ENCODE results near the gene SERAC1. TPM values are rescaled to one million over a fixed set of nuclear protein-coding genes. Genes with fewer than 3 reads are reported as not detected.

SERAC1 gene
- total and polyA plus RNA-seq, 2 donors (not counting 3 experiments of a cell fraction or from before 2014, with no cell fraction given): 4.9 to 5.7 TPM

- Histone ChIP-seq H3K4me2 (ENCODE audit: insufficient read depth, low read length) (no peak overlapping the region), H4K20me1 (replicated peaks; ENCODE audit: control insufficient read depth, extremely low read depth, insufficient read depth, low read length) (no peaks in the 10 kb centered on the region), H3K9me1 (replicated peaks; ENCODE audit: control insufficient read depth, extremely low read depth, insufficient read depth, low read length) (no peaks in the 10 kb centered on the region), H3K36me3 (ENCODE audit: control insufficient read depth in 2 of 2, extremely low read depth in 1 of 2, insufficient read depth in 2 of 2, low read length in 2 of 2) (peaks cover 0 to 2% of the 10 kb centered on the region in 2 experiments), H3K27ac (ENCODE audit: insufficient read depth, low read depth, low read length) (no peak overlapping the region), H3K4me1 (ENCODE audit: control insufficient read depth, extremely low read depth, insufficient read depth, low read length) (no peaks in the 10 kb centered on the region), H3K9ac (replicated peaks; ENCODE audit: extremely low read depth, insufficient read depth, low read length) (no peak overlapping the region), H3K27me3 (ENCODE audit: control insufficient read depth in 2 of 2, insufficient read depth in 2 of 2, low read length in 2 of 2) (no peaks in the 10 kb centered on the region), H3K9me3 (replicated peaks; ENCODE audit: control insufficient read depth, insufficient read depth, low read length) (no peaks in the 10 kb centered on the region), H3K79me2 (ENCODE audit: control insufficient read depth, insufficient read depth, low read length) (no peaks in the 10 kb centered on the region), H2AFZ (ENCODE audit: low read depth, low read length) (no peak overlapping the region), H3K4me3 (replicated peaks in 1 of 3; ENCODE audit: insufficient read depth in 1 of 3, low read depth in 1 of 3, low read length in 3 of 3) (no peak overlapping the region)
- no peak for DNase-seq (ENCODE audit: low read depth, low spot score)
- no TSS peak for BruUV-seq (replicated peaks)
- FAIRE-seq: no peak
- no peak for TF ChIP-seq MYC (IDR thresholded peaks at IDR 0.05; ENCODE audit: low read depth, low read length)
- TF ChIP-seq FOS (IDR thresholded peaks at IDR 0.05; ENCODE audit: borderline replicate concordance, insufficient read depth, low read length): no peak
- TF ChIP-seq POLR2A (IDR thresholded peaks at IDR 0.05; ENCODE audit: low read depth, low read length): no peak
- no peak for TF ChIP-seq CTCF (IDR thresholded peaks at IDR 0.05; ENCODE audit: extremely low read depth in 1 of 2, insufficient read depth in 1 of 2, low read depth in 1 of 2, low read length in 2 of 2)
- dilution Hi-C loops (cut with MboI; ENCODE audit: extremely low pct_ligation_motif_present, low sequenced_read_pairs) (no loop called here), intact Hi-C loops (cut with micrococcal nuclease) (no loop called here)
- ChIA-PET CTCF (no interaction called here), POLR2A (no interaction called here)
Measured at GRCh38 chr6:158125271-158125670, 42.8 kb downstream of the SERAC1 start.

- Histone ChIP-seq H3K27me3 (ENCODE audit: control insufficient read depth in 2 of 2, insufficient read depth in 2 of 2, low read length in 2 of 2) (no peaks in the 10 kb centered on the region), H3K4me3 (replicated peaks in 1 of 3; ENCODE audit: insufficient read depth in 1 of 3, low read depth in 1 of 3, low read length in 3 of 3) (no peak overlapping the region), H3K27ac (ENCODE audit: insufficient read depth, low read depth, low read length) (no peak overlapping the region), H3K4me1 (ENCODE audit: control insufficient read depth, extremely low read depth, insufficient read depth, low read length) (no peaks in the 10 kb centered on the region), H4K20me1 (replicated peaks; ENCODE audit: control insufficient read depth, extremely low read depth, insufficient read depth, low read length) (no peaks in the 10 kb centered on the region), H3K4me2 (ENCODE audit: insufficient read depth, low read length) (no peak overlapping the region), H3K9me3 (replicated peaks; ENCODE audit: control insufficient read depth, insufficient read depth, low read length) (no peaks in the 10 kb centered on the region), H3K9me1 (replicated peaks; ENCODE audit: control insufficient read depth, extremely low read depth, insufficient read depth, low read length) (no peaks in the 10 kb centered on the region), H3K79me2 (ENCODE audit: control insufficient read depth, insufficient read depth, low read length) (no peaks in the 10 kb centered on the region), H3K36me3 (ENCODE audit: control insufficient read depth in 2 of 2, extremely low read depth in 1 of 2, insufficient read depth in 2 of 2, low read length in 2 of 2) (peaks cover 0 to 2% of the 10 kb centered on the region in 2 experiments), H2AFZ (ENCODE audit: low read depth, low read length) (no peak overlapping the region), H3K9ac (replicated peaks; ENCODE audit: extremely low read depth, insufficient read depth, low read length) (no peak overlapping the region)
- dilution Hi-C loops (cut with MboI; ENCODE audit: extremely low pct_ligation_motif_present, low sequenced_read_pairs) (no loop called here), intact Hi-C loops (cut with micrococcal nuclease) (no loop called here)
- ChIA-PET CTCF (no interaction called here), POLR2A (no interaction called here)
- DNase-seq (ENCODE audit: low read depth, low spot score) (no peak), FAIRE-seq (no peak)
- no peak for TF ChIP-seq CTCF (IDR thresholded peaks at IDR 0.05; ENCODE audit: extremely low read depth in 1 of 2, insufficient read depth in 1 of 2, low read depth in 1 of 2, low read length in 2 of 2)
- no peak for TF ChIP-seq MAX (IDR thresholded peaks at IDR 0.05; ENCODE audit: insufficient read depth, insufficient read length)
- no peak for TF ChIP-seq EZH2 (IDR thresholded peaks at IDR 0.05; ENCODE audit: borderline replicate concordance, low read depth, low read length, severe bottlenecking)
- no peak for TF ChIP-seq FOS (IDR thresholded peaks at IDR 0.05; ENCODE audit: borderline replicate concordance, insufficient read depth, low read length)
- no peak for TF ChIP-seq MYC (IDR thresholded peaks at IDR 0.05; ENCODE audit: low read depth, low read length)
- no peak for TF ChIP-seq POLR2A (IDR thresholded peaks at IDR 0.05; ENCODE audit: low read depth, low read length)
- no peak for TF ChIP-seq GATA2 (IDR thresholded peaks at IDR 0.05; ENCODE audit: insufficient read depth, insufficient read length, low read depth, low read length)
- no peak for TF ChIP-seq POLR2AphosphoS5 (IDR thresholded peaks at IDR 0.05; ENCODE audit: insufficient read depth, low read depth, low read length)
- no peak for TF ChIP-seq JUN (IDR thresholded peaks at IDR 0.05; ENCODE audit: borderline replicate concordance, insufficient read depth, insufficient read length, low read depth)
- no TSS peak for BruUV-seq (replicated peaks)
Measured at GRCh38 chr6:158124288-158124687, 43.8 kb downstream of the SERAC1 start.

Data from endothelial cell of umbilical vein (primary cell).